BLaER1 treated with 17β-estradiol and CSF1 and Interleukin-3, amounts not matched to agents 10 nM and 100 nM (cell line): ENCODE data around the gene HNF4A.

Source experiments
- H3K27ac ChIP-seq, 11 experiments: shearing (Covaris generic); formaldehyde crosslinking; 2 replicates each; pipeline ENCODE4 v1.8.1; 2022
- H3K27me3 ChIP-seq, 11 experiments: shearing (Covaris generic); formaldehyde crosslinking; 2 replicates each; pipeline ENCODE4 v1.8.1; 2022
- H3K36me3 ChIP-seq, 11 experiments: shearing (Covaris generic); formaldehyde crosslinking; 2 replicates each; pipeline ENCODE4 v1.8.1; 2022
- H3K4me1 ChIP-seq, 10 experiments: shearing (Covaris generic); formaldehyde crosslinking; 2 replicates each; pipeline ENCODE4 v1.8.1; 2022
- H3K4me2 ChIP-seq, 11 experiments: shearing (Covaris generic); formaldehyde crosslinking; 2 replicates each; pipeline ENCODE4 v1.8.1; 2022
- H3K4me3 ChIP-seq, 10 experiments: shearing (Covaris generic); formaldehyde crosslinking; 2 replicates each; pipeline ENCODE4 v1.8.1; 2022
- H3K9ac ChIP-seq, 11 experiments: shearing (Covaris generic); formaldehyde crosslinking; 2 replicates each; pipeline ENCODE4 v1.8.1; 2022
- H3K9me3 ChIP-seq, 11 experiments: shearing (Covaris generic); formaldehyde crosslinking; replicated peaks in 1 of 11; 2 replicates each; pipeline ENCODE4 v1.8.1; 2022
- H4K20me1 ChIP-seq, 11 experiments: shearing (Covaris generic); formaldehyde crosslinking; 2 replicates each; pipeline ENCODE4 v1.8.1; 2022
- Cebpa-rat ChIP-seq, 11 experiments: shearing (Covaris generic); IDR thresholded peaks; 2 replicates each; pipeline ENCODE4 v1.8.1; 2022

HNF4A gene

DNA sequence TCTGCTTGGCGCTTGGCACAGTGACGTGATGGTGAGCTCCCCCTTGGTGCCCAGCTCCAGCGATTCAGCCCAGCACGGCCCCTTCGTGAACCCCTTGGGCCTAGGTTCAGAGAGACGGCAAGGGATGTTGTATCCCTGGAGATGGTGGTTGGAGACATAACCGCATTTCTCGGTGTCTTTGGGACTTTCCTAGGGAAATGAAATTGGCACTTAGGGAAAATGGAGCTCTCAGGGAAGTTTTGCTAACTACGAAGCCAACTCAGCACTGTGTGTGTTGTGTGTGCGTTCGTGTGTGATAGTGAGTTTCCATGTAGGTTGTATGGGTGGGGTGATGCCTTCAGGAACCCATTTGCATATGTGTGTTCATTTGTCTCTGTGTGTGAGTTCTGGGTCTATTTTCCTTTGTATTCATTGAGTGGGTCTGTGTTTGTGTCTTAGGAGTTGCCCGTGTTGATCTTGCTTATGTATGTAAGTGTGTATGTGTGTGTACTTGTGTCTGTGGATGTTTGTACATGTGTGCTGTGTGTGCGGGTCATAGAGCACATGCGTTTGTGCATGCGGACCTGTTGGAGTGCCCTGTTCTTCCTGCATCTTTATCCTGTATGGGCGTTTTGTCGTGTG is 46.4 kb downstream of the HNF4A start:
- Histone ChIP-seq H3K4me3 (no peak overlapping the region), H3K36me3 (no peaks in the 10 kb centered on the region), H3K9ac (no peak overlapping the region), H3K27ac (no peak overlapping the region), H3K4me2 (no peak overlapping the region), H4K20me1 (no peaks in the 10 kb centered on the region), H3K9me3 (no peaks in the 10 kb centered on the region), H3K4me1 (0 out of 20 replicates have a peak, but pooled peaks cover 0 to 2% (median 0%) of the 10 kb centered on the region in 10 experiments), H3K27me3 (no peaks in the 10 kb centered on the region)
- TF ChIP-seq Cebpa-rat (IDR thresholded peaks at IDR 0.05): no peak

DNA sequence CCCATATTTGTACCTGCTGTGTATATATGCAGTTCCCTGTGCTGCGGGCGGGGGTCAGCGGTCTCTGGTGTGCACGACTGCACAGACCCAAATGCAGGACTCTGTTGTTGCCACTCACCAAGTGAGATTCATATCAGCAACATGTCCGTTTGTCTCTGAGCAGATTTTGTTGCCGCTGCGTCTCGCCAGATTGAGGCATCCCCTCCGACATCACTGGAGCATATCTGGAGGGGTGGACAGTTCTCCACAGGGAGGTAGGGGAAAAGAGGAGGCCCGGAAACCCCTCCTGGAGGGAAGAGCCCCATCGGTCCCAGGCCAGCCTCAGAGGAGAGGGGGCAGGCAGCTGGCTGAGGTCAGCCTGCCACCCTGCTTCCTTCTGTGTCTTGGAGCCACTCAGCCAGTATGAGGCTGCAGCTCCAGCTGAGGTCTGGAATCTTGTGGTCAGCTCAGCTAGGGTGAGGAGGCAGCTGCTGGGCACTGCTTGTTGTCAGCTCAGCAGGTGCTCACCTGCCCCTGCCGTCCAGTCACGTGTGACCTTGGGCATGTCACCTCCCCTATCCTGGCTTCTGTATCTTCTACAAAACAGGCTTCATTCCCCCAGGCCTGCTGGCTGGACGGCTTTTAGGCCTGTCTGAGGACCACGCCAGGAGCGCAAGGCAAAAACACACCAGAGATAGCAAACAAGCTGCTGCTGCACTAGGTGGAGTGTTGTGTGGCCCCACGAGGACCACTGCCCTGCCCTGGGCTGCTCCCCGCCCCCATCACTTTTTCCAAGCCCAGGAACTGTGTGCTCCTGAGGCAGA is 47.1 kb downstream of the HNF4A start:
- TF ChIP-seq Cebpa-rat (IDR thresholded peaks at IDR 0.05): no peak
- Histone ChIP-seq H3K27ac (no peak overlapping the region), H3K27me3 (no peaks in the 10 kb centered on the region), H3K4me2 (no peak overlapping the region), H3K9ac (no peak overlapping the region), H3K36me3 (no peaks in the 10 kb centered on the region), H3K4me1 (0 out of 20 replicates have a peak, but pooled peaks cover 0 to 5% (median 0%) of the 10 kb centered on the region in 10 experiments), H4K20me1 (no peaks in the 10 kb centered on the region), H3K9me3 (no peaks in the 10 kb centered on the region), H3K4me3 (no peak overlapping the region)

DNA sequence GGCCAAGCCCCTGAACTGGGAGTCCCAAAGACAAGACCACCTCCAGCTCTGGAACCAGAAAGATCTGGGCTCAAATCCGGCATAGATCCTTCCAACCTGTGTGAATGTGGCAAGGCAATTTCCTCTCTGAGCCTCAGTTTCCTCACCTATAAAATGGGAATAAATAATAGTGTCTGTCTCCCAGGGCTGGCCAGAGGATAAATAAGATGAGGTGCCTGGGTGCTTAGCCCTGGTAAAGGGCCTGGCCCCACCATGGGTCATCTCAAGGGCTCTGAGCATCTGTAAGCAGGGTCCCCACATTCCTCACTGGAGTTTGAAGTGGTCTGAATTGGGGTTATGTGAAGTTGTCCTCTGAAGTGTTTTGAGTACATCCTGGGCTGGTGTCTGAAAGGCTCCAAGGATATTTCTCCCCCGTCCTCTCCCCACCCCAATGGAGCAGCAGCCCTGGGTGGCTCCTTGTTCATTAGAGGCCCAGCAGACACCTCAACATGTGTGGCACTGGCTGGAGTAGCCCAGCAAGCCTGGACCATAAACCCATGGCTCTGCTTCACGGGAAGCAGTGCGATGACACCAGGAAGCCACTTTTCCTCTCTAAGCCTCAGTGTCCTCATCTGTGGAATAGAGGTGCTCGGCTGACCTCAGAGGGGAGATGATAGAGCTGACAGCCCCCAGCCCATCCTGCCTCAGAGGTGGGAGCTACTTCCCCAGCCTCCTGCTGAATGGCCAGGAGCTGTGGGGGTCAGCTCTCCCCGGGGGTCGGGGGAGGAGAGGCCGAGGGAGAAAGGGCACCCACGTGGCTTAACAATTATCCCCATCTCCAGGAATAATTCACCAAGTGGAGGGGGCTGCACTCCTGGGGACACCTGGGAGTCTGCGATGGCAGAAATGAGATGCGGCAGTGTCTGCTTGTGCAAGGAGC is 48.0 kb downstream of the HNF4A start:
- Histone ChIP-seq H3K4me2 (no peak overlapping the region), H3K4me1 (0 out of 20 replicates have a peak, but pooled peaks cover 0 to 5% (median 0%) of the 10 kb centered on the region in 10 experiments), H3K9ac (no peak overlapping the region), H3K36me3 (no peaks in the 10 kb centered on the region), H3K4me3 (no peak overlapping the region), H3K27me3 (no peaks in the 10 kb centered on the region), H3K9me3 (no peaks in the 10 kb centered on the region), H4K20me1 (no peaks in the 10 kb centered on the region), H3K27ac (no peak overlapping the region)
- no peak for TF ChIP-seq Cebpa-rat (IDR thresholded peaks at IDR 0.05)

DNA sequence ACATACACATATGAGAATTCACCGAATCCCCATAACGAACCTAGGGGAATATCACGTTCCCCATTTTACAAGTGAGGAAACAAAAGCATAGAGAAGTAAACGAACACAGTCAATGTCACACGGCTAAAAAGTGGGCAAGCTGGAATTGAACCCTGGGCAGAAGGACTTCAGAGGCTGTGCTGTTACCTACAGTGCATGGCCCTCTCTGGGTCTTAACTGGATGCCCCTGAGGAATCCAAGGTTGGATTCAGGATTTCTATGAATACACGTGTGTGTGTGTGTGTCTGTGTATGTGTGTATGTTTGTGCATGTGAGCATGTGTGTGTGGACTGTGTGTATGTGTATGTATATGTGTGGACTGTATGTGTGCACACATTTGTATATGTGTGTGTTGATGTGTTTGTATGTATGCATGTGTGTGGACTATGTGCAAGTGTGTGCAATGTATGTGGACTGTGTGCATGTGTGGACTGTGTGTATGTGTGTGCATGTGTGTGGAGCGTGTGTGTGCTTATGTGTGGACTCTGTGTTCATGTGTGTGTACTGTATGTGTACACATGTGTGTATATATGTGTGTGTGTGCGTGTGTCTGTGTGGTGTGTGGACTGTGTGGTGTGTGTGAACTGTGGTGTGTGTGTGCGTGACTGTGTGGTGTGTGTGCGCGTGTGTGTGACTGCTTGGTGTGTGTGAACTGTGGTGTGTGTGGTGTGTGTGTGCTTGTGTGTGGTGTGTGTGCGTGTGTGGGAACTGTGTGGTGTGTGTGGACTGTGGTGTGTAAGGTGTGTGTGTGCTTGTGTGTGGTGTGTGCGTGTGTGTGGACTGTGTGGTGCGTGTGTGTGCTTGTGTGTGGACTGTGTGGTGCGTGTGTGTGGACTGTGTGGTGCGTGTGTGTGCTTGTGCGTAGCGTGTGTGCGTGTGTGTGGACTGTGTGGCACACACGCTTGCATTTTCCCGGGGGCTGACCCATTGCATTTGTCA is 49.0 kb downstream of the HNF4A start:
- H3K4me3 ChIP-seq: no peak overlapping the region
- H3K4me1 ChIP-seq: 0 out of 20 replicates have a peak, but pooled peaks cover 0 to 5% (median 0%) of the 10 kb centered on the region in 10 experiments
- H3K27ac ChIP-seq: no peak overlapping the region
- no peaks in the 10 kb centered on the region for H3K27me3 ChIP-seq
- no peaks in the 10 kb centered on the region for H3K36me3 ChIP-seq
- no peaks in the 10 kb centered on the region for H4K20me1 ChIP-seq
- H3K9me3 ChIP-seq: no peaks in the 10 kb centered on the region
- H3K9ac ChIP-seq: no peak overlapping the region
- TF ChIP-seq Cebpa-rat (IDR thresholded peaks at IDR 0.05): no peak
- no peak overlapping the region for H3K4me2 ChIP-seq

DNA sequence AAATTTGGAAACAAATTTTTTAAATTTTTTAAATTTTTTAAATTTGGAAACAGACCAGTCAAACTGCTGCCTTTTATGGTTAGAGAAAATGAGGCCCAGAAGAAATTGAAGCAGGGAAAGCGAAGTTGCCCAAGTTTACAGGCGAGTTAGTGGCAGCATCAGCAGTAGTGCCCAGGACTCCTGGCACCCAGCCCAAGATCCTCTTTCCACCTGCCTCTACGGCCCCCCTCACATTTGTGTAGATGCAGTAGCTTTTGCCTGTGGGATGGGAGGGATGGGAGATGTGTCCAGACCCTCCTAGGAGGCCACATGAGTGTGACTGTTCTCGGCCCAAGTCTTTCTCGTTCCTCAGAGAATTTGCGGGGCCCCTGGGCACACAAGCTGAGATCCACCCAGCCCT is 49.8 kb downstream of the HNF4A start:
- Histone ChIP-seq H3K27ac (no peak overlapping the region), H3K27me3 (no peaks in the 10 kb centered on the region), H3K36me3 (no peaks in the 10 kb centered on the region), H3K4me1 (0 out of 20 replicates have a peak, but pooled peaks cover 0 to 5% (median 0%) of the 10 kb centered on the region in 10 experiments), H3K4me3 (no peak overlapping the region), H3K9ac (no peak overlapping the region), H4K20me1 (no peaks in the 10 kb centered on the region), H3K4me2 (no peak overlapping the region), H3K9me3 (no peaks in the 10 kb centered on the region)
- no peak for TF ChIP-seq Cebpa-rat (IDR thresholded peaks at IDR 0.05)

DNA sequence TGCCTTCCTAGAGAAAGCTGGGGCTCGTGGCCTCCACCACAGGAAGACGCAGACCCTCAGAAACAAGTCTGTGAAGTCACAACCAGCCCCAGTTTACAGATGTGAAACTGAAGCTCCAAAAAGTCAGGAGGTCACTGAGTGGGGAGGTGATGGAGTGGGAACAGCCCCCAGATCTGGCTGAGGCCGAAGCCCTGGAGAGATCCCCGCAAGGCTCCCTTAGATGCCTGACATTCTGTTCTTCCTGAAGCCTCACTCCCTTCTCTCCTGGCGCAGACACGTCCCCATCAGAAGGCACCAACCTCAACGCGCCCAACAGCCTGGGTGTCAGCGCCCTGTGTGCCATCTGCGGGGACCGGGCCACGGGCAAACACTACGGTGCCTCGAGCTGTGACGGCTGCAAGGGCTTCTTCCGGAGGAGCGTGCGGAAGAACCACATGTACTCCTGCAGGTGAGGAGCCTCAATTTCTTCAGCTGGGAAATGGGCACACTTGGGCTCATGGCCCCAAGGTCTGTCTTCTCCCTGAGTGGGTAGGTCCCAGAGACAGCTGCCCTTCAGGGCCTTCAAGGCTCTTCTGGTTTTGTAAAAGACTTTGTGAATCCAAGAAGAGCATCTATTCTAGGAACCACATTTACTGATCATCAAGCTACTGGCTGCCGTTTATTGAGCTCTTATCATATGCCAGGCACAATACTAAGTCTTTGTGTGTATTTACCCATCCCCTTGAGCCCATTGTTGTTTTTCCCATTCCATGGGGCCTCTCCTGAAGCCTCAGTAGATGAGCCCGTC is 50.5 kb downstream of the HNF4A start:
- 0 out of 20 replicates have a peak, but pooled peaks cover 0 to 5% (median 0%) of the 10 kb centered on the region in 10 experiments for H3K4me1 ChIP-seq

DNA sequence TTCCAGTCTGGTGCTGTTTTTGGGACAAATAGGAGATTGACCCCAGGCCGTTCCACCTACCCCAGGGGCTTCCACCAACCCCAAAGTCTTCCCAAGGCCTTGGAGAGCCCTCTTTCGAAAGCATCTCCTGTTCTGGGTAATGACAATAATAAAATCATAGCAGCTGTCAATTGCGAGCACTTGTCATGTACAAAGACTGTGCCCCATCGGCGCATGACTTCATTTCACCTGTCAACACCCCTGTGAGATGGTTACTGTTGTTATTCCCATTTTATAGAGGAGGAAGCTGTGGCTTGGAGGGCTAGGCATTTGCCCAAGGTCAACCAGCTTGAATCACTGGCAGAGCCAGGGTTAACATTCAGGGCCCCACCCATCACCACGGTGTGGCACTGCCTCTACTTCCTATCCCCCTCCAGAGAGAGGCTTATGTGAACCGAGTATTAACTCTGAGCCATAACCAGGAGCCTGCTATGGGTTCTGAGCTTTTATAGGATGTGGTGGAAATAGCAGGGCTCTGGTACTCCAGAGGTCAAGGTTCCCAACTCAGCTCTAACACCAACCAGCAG is 51.2 kb downstream of the HNF4A start:
- Histone ChIP-seq H3K4me1 (0 out of 20 replicates have a peak, but pooled peaks cover 0 to 5% (median 0%) of the 10 kb centered on the region in 10 experiments), H3K36me3 (no peaks in the 10 kb centered on the region), H3K27ac (no peak overlapping the region), H3K4me3 (no peak overlapping the region), H4K20me1 (no peaks in the 10 kb centered on the region), H3K27me3 (no peaks in the 10 kb centered on the region), H3K4me2 (no peak overlapping the region), H3K9ac (no peak overlapping the region), H3K9me3 (no peaks in the 10 kb centered on the region)
- TF ChIP-seq Cebpa-rat (IDR thresholded peaks at IDR 0.05): no peak

More for the DNA sequence above, 50.5 kb downstream of the HNF4A start:
- Histone ChIP-seq H3K9ac (no peak overlapping the region), H3K27ac (no peak overlapping the region), H3K36me3 (no peaks in the 10 kb centered on the region), H3K27me3 (no peaks in the 10 kb centered on the region), H4K20me1 (no peaks in the 10 kb centered on the region), H3K4me3 (no peak overlapping the region), H3K9me3 (no peaks in the 10 kb centered on the region), H3K4me2 (no peak overlapping the region)
- no peak for TF ChIP-seq Cebpa-rat (IDR thresholded peaks at IDR 0.05)
